Hematopoietic multipotent progenitor cell treated with erythropoietin and hydrocortisone succinate and interleukin-3 and kit ligand, for 15 days (in vitro differentiated cells): Measurements from ENCODE around the gene RBPMS2.

Experiments
- DNase-seq: peaks from one replicate; pipeline ENCODE4 v3.0.0-alpha.2; 2015; ENCODE audit warnings: low spot score

RBPMS2 gene

DNA sequence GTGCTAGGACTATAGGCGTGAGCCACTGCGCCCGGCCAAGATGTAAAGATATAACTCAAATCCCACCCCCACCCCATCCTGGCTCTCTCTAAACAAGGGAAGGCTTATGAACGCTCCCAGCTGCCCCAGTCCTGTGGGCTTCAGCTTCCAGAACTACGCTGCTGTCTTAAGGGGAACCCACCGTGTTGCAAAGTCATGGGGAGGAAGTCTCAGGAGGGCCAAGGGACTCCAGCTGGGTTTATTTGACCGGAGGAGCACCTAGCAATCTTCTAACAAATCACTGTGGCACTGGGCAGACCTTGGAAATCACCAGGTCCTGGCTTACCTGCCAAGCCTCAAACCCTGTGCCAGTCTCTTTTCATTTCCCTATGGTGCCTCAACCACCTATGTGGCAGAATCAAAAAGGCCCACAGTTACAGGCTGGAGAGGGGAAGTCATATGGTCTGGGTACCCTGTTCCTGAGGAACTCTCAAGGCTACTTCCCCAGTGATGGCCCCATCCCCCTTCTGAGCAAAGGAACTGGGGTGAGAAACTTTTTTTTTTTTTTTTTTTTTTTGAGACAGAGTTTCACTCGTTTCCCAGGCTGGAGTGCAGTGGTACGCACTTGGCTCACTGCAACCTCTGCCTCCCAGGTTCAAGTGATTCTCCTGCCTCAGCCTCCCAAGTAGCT lies 83.4 kb downstream of the RBPMS2 start:
- DNase-seq, result no peak

DNA sequence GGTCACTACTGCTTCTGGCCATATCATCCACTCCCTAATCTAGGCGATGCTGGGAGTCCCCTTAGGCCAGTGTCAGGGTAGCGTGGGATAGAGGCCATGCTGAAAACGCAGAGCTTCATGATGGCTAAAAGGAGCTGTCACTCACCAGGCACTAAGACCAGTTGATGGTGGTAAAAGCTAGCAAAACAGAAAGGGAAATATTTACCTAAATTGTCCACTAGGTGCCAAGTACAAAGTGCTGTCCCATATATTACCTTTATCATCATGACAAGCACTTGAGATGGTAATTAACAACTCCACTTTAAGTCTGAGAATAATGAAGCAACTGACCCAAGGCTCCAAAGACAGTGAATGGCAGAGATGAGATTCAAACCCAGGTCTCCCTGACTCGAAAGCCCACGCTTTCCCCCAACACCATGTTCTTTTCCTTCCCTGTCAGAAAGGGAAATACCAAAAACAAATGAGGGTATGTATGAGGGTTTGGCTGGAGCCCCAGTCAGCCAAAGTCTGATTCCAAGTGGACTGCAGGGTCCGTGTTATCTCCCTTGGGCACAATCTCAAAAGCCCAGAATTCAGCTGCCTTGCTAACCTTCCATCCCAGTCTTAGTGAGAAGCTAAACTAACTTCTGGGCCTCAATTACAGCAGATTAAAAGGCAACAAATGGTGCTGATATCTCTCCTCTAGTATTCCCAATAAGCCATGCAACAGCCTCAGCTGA lies 84.7 kb downstream of the RBPMS2 start:
- no peak for DNase-seq

DNA sequence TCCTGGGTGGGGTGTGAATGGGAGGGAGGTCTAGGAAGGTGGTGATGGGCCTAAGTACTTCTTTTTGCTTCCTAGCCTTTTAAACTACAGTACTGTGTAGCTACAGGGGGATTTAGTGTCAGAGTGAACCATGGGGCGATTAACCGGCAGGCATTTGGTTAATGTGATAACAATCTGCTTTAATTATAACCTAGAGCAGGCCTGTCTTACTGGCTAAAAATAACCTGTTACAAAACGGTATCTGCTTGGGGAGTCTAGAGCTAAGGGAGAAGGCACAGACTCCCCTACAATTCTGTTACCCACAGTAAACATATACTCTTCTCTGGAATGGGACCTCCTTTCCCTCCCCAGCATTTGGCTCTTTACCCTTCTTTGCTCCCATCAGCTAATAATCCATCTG lies 85.4 kb downstream of the RBPMS2 start:
- DNase-seq, result no peak
